GM23338 (cell line): Measurements from ENCODE around the gene PCNX1.

Experiments
- CREB1 ChIP-seq: fragments of 250-450 bp; sonication (Bioruptor Pico); IDR thresholded peaks from 2 replicates; pipeline ENCODE4 v1.5.0; 2020; ENCODE audit warnings: low read depth, mild to moderate bottlenecking, moderate library complexity
- EZH2 ChIP-seq: fragments of 200-600 bp; sonication (generic); IDR thresholded peaks from one replicate; pipeline ENCODE4 v1.8.0; 2017; ENCODE audit warnings: antibody characterized with exemption, mild to moderate bottlenecking, low read depth; ENCODE audit not compliant: unreplicated experiment
- EZH2phosphoT487 ChIP-seq: fragments of 200-600 bp; sonication (generic); IDR thresholded peaks from one replicate; pipeline ENCODE4 v1.8.1; 2018; ENCODE audit warnings: antibody characterized with exemption; ENCODE audit not compliant: unreplicated experiment
- POLR2AphosphoS5 ChIP-seq: IDR thresholded peaks from 2 replicates; pipeline ENCODE4 v1.6.1; 2016; ENCODE audit warnings: antibody characterized with exemption, low read depth
- STAT1 ChIP-seq: IDR thresholded peaks from one replicate; pipeline ENCODE4 v1.6.1; 2016; ENCODE audit warnings: antibody characterized with exemption; ENCODE audit not compliant: unreplicated experiment
- ZNF114 ChIP-seq: fragments of 250-450 bp; sonication (Bioruptor Pico); IDR thresholded peaks from 2 replicates; pipeline ENCODE4 v1.5.0; 2020; ENCODE audit warnings: mild to moderate bottlenecking, moderate library complexity
- TF ChIP-seq, protein P1 (sequence below), 2 experiments: fragments of 200-600 bp in 1 of 2; sonication (generic) in 1 of 2; conservative IDR thresholded peaks; 2 replicates each; pipeline versions ENCODE4 v1.5.1 to v1.6.1; 2016 to 2017; ENCODE audit warnings: antibody characterized with exemption in 2 of 2, low read depth in 2 of 2, mild to moderate bottlenecking in 2 of 2, moderate library complexity in 1 of 2
- TF ChIP-seq, protein P2 (sequence below): IDR thresholded peaks from 2 replicates; pipeline ENCODE4 v1.6.1; 2016; ENCODE audit warnings: antibody characterized with exemption
- TF ChIP-seq, protein P3 (sequence below): IDR thresholded peaks from one replicate; pipeline ENCODE4 v1.6.1; 2018; ENCODE audit warnings: antibody characterized with exemption; ENCODE audit not compliant: unreplicated experiment
- TF ChIP-seq, protein P4 (sequence below): fragments of 250-450 bp; sonication (Bioruptor Pico); IDR thresholded peaks from 2 replicates; pipeline ENCODE4 v1.5.0; 2020; ENCODE audit warnings: mild to moderate bottlenecking, moderate library complexity

DNA sequence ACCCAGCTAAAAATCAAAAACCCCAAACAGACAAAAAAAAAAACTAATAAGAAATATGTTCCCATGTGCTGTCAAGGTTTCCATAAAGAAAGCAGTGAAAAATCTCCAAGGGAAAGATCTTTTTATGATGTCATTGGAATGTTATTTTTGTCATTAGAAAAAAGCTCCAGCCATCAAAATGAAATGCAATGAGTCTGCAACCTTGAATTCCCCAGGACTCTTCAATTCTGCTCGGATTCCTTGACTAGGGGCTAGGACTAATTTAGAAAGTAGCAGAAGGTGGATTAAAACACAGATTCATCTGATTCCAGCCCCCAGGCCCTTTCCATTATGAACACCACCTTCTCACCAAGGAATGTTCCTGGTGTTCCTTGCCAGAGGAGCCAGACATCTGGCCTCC is 6.0 kb upstream of the PCNX1 start:
- TF ChIP-seq, protein P1, sequence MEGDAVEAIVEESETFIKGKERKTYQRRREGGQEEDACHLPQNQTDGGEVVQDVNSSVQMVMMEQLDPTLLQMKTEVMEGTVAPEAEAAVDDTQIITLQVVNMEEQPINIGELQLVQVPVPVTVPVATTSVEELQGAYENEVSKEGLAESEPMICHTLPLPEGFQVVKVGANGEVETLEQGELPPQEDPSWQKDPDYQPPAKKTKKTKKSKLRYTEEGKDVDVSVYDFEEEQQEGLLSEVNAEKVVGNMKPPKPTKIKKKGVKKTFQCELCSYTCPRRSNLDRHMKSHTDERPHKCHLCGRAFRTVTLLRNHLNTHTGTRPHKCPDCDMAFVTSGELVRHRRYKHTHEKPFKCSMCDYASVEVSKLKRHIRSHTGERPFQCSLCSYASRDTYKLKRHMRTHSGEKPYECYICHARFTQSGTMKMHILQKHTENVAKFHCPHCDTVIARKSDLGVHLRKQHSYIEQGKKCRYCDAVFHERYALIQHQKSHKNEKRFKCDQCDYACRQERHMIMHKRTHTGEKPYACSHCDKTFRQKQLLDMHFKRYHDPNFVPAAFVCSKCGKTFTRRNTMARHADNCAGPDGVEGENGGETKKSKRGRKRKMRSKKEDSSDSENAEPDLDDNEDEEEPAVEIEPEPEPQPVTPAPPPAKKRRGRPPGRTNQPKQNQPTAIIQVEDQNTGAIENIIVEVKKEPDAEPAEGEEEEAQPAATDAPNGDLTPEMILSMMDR (conservative IDR thresholded peaks at IDR 0.05; ENCODE audit: low read depth in 2 of 2), result no peak
- TF ChIP-seq EZH2phosphoT487 (no peak), POLR2AphosphoS5 (no peak), EZH2 (no peak), STAT1 (no peak), CREB1 (CRISPR knock-in tag) (no peak), ZNF114 (CRISPR knock-in tag) (no peak)
- TF ChIP-seq, protein P2, sequence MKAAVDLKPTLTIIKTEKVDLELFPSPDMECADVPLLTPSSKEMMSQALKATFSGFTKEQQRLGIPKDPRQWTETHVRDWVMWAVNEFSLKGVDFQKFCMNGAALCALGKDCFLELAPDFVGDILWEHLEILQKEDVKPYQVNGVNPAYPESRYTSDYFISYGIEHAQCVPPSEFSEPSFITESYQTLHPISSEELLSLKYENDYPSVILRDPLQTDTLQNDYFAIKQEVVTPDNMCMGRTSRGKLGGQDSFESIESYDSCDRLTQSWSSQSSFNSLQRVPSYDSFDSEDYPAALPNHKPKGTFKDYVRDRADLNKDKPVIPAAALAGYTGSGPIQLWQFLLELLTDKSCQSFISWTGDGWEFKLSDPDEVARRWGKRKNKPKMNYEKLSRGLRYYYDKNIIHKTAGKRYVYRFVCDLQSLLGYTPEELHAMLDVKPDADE, result no peak
- TF ChIP-seq, protein P3, sequence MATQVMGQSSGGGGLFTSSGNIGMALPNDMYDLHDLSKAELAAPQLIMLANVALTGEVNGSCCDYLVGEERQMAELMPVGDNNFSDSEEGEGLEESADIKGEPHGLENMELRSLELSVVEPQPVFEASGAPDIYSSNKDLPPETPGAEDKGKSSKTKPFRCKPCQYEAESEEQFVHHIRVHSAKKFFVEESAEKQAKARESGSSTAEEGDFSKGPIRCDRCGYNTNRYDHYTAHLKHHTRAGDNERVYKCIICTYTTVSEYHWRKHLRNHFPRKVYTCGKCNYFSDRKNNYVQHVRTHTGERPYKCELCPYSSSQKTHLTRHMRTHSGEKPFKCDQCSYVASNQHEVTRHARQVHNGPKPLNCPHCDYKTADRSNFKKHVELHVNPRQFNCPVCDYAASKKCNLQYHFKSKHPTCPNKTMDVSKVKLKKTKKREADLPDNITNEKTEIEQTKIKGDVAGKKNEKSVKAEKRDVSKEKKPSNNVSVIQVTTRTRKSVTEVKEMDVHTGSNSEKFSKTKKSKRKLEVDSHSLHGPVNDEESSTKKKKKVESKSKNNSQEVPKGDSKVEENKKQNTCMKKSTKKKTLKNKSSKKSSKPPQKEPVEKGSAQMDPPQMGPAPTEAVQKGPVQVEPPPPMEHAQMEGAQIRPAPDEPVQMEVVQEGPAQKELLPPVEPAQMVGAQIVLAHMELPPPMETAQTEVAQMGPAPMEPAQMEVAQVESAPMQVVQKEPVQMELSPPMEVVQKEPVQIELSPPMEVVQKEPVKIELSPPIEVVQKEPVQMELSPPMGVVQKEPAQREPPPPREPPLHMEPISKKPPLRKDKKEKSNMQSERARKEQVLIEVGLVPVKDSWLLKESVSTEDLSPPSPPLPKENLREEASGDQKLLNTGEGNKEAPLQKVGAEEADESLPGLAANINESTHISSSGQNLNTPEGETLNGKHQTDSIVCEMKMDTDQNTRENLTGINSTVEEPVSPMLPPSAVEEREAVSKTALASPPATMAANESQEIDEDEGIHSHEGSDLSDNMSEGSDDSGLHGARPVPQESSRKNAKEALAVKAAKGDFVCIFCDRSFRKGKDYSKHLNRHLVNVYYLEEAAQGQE, result no peak
- TF ChIP-seq, protein P4, sequence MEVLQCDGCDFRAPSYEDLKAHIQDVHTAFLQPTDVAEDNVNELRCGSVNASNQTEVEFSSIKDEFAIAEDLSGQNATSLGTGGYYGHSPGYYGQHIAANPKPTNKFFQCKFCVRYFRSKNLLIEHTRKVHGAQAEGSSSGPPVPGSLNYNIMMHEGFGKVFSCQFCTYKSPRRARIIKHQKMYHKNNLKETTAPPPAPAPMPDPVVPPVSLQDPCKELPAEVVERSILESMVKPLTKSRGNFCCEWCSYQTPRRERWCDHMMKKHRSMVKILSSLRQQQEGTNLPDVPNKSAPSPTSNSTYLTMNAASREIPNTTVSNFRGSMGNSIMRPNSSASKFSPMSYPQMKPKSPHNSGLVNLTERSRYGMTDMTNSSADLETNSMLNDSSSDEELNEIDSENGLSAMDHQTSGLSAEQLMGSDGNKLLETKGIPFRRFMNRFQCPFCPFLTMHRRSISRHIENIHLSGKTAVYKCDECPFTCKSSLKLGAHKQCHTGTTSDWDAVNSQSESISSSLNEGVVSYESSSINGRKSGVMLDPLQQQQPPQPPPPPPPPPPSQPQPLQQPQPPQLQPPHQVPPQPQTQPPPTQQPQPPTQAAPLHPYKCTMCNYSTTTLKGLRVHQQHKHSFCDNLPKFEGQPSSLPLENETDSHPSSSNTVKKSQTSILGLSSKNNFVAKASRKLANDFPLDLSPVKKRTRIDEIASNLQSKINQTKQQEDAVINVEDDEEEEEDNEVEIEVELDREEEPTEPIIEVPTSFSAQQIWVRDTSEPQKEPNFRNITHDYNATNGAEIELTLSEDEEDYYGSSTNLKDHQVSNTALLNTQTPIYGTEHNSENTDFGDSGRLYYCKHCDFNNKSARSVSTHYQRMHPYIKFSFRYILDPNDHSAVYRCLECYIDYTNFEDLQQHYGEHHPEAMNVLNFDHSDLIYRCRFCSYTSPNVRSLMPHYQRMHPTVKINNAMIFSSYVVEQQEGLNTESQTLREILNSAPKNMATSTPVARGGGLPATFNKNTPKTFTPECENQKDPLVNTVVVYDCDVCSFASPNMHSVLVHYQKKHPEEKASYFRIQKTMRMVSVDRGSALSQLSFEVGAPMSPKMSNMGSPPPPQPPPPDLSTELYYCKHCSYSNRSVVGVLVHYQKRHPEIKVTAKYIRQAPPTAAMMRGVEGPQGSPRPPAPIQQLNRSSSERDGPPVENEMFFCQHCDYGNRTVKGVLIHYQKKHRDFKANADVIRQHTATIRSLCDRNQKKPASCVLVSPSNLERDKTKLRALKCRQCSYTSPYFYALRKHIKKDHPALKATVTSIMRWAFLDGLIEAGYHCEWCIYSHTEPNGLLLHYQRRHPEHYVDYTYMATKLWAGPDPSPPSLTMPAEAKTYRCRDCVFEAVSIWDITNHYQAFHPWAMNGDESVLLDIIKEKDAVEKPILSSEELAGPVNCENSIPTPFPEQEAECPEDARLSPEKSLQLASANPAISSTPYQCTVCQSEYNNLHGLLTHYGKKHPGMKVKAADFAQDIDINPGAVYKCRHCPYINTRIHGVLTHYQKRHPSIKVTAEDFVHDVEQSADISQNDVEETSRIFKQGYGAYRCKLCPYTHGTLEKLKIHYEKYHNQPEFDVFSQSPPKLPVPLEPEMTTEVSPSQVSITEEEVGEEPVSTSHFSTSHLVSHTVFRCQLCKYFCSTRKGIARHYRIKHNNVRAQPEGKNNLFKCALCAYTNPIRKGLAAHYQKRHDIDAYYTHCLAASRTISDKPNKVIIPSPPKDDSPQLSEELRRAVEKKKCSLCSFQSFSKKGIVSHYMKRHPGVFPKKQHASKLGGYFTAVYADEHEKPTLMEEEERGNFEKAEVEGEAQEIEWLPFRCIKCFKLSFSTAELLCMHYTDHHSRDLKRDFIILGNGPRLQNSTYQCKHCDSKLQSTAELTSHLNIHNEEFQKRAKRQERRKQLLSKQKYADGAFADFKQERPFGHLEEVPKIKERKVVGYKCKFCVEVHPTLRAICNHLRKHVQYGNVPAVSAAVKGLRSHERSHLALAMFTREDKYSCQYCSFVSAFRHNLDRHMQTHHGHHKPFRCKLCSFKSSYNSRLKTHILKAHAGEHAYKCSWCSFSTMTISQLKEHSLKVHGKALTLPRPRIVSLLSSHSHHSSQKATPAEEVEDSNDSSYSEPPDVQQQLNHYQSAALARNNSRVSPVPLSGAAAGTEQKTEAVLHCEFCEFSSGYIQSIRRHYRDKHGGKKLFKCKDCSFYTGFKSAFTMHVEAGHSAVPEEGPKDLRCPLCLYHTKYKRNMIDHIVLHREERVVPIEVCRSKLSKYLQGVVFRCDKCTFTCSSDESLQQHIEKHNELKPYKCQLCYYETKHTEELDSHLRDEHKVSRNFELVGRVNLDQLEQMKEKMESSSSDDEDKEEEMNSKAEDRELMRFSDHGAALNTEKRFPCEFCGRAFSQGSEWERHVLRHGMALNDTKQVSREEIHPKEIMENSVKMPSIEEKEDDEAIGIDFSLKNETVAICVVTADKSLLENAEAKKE (CRISPR knock-in tag), result no peak
